KMS-11 (cell line): ENCODE data around the gene HSP90AB1.

Experiments used
- H2AFZ ChIP-seq: fragments of 200-600 bp; sonication (generic); 2 replicates; pipeline ENCODE4 v1.6.1; 2016; ENCODE audit warnings: antibody characterized with exemption, mixed run types, low read depth
- H3K27ac ChIP-seq: fragments of 200-600 bp; sonication (generic); 2 replicates; pipeline ENCODE4 v1.6.1; 2016; ENCODE audit warnings: mild to moderate bottlenecking, mixed run types
- H3K27me3 ChIP-seq: fragments of 200-600 bp; sonication (generic); 2 replicates; pipeline ENCODE4 v1.6.1; 2017; ENCODE audit warnings: mild to moderate bottlenecking, low read depth, mixed run types, moderate library complexity; ENCODE audit not compliant: insufficient read depth
- H3K36me3 ChIP-seq: fragments of 200-600 bp; sonication (generic); 2 replicates; pipeline ENCODE4 v1.6.1; 2017; ENCODE audit warnings: mild to moderate bottlenecking, mixed run types; ENCODE audit not compliant: insufficient read depth
- H3K4me1 ChIP-seq: fragments of 200-600 bp; sonication (generic); 2 replicates; pipeline ENCODE4 v1.6.1; 2016; ENCODE audit warnings: mild to moderate bottlenecking, low read depth, mixed run types; ENCODE audit not compliant: poor library complexity, severe bottlenecking
- H3K4me2 ChIP-seq: fragments of 200-600 bp; sonication (generic); 2 replicates; pipeline ENCODE4 v1.7.0; 2016; ENCODE audit warnings: mild to moderate bottlenecking, mixed run types
- H3K4me3 ChIP-seq: fragments of 200-600 bp; sonication (generic); IDR thresholded peaks from 2 replicates; pipeline ENCODE4 v1.6.1; 2017; ENCODE audit warnings: low read depth, low read length, mixed read lengths; ENCODE audit not compliant: insufficient read depth
- H3K79me2 ChIP-seq: fragments of 200-600 bp; sonication (generic); 2 replicates; pipeline ENCODE4 v1.6.1; 2016; ENCODE audit warnings: low read depth, mixed run types; ENCODE audit not compliant: insufficient read depth
- H3K9ac ChIP-seq: fragments of 200-600 bp; sonication (generic); 2 replicates; pipeline ENCODE4 v1.6.1; 2016; ENCODE audit warnings: mild to moderate bottlenecking, mixed run types
- H4K20me1 ChIP-seq: fragments of 200-600 bp; sonication (generic); 2 replicates; pipeline ENCODE4 v1.6.1; 2016; ENCODE audit warnings: mild to moderate bottlenecking, mixed run types; ENCODE audit not compliant: insufficient read depth
- TF ChIP-seq, protein P1 (sequence below): fragments of 200-600 bp; sonication (generic); conservative IDR thresholded peaks from 2 replicates; pipeline ENCODE4 v1.6.1; 2017; ENCODE audit warnings: low read depth, mild to moderate bottlenecking, antibody characterized with exemption, low read length, moderate library complexity, mixed read lengths

HSP90AB1 gene

DNA sequence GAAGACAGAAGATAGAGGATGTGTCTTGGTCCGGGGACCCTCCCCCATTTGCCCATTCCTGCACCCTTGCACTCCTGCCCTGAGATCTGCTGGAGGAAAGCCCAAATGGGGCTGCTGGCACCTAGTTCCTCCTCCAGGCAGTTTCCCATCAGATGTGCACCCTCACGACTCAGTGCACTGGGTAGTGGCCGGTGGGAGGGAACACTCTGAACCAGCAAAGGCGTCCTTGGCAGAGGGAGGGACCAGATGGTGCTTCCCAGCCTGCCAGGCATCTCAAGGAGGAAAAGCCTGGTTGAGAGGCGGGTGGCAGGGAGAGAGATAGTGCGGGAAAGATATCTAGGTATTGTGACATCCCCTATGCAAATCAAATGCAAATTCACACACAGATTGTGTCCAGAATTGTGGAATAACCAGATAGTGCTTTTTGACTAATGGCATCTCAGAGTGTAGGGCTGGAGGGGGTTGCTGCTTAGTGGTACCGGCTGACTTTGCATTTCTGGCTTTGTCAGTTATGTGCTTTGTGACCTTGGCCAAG, 42.9 kb downstream of the HSP90AB1 start:
- Histone ChIP-seq H2AFZ (no peak overlapping the region), H3K9ac (no peak overlapping the region), H3K27me3 (peaks cover 72% of the 10 kb centered on the region), H3K4me2 (no peak overlapping the region), H4K20me1 (no peaks in the 10 kb centered on the region), H3K4me3 (no peak overlapping the region), H3K79me2 (no peaks in the 10 kb centered on the region), H3K4me1 (no peaks in the 10 kb centered on the region), H3K36me3 (no peaks in the 10 kb centered on the region), H3K27ac (no peak overlapping the region)
- TF ChIP-seq, protein P1, sequence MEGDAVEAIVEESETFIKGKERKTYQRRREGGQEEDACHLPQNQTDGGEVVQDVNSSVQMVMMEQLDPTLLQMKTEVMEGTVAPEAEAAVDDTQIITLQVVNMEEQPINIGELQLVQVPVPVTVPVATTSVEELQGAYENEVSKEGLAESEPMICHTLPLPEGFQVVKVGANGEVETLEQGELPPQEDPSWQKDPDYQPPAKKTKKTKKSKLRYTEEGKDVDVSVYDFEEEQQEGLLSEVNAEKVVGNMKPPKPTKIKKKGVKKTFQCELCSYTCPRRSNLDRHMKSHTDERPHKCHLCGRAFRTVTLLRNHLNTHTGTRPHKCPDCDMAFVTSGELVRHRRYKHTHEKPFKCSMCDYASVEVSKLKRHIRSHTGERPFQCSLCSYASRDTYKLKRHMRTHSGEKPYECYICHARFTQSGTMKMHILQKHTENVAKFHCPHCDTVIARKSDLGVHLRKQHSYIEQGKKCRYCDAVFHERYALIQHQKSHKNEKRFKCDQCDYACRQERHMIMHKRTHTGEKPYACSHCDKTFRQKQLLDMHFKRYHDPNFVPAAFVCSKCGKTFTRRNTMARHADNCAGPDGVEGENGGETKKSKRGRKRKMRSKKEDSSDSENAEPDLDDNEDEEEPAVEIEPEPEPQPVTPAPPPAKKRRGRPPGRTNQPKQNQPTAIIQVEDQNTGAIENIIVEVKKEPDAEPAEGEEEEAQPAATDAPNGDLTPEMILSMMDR: no peak

DNA sequence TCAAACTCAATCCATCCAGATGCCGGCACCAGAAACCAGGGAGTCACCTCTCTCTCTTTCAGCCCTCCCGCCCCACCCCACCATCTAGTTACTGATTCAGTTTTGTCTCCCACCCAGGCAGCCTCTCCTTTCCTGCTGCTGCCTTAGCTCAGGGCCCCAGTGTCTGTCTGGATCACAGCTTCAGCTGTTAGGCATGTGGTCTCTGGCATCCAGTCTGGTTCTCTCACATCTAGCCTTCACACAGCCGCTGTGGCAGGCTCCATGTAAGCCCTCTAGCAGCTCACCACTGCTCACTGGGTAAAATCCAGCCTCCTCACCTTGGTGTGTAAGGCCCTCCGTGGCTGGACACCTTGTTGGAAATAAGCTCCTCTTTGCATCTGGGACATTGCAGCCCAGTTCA, 44.9 kb downstream of the HSP90AB1 start:
- Histone ChIP-seq H3K9ac (no peak overlapping the region), H3K27ac (no peak overlapping the region), H4K20me1 (no peaks in the 10 kb centered on the region), H3K79me2 (no peaks in the 10 kb centered on the region), H3K27me3 (peaks cover 60% of the 10 kb centered on the region), H2AFZ (no peak overlapping the region), H3K4me1 (no peaks in the 10 kb centered on the region), H3K4me3 (no peak overlapping the region), H3K36me3 (no peaks in the 10 kb centered on the region), H3K4me2 (no peak overlapping the region)
- TF ChIP-seq, protein P1: no peak

DNA sequence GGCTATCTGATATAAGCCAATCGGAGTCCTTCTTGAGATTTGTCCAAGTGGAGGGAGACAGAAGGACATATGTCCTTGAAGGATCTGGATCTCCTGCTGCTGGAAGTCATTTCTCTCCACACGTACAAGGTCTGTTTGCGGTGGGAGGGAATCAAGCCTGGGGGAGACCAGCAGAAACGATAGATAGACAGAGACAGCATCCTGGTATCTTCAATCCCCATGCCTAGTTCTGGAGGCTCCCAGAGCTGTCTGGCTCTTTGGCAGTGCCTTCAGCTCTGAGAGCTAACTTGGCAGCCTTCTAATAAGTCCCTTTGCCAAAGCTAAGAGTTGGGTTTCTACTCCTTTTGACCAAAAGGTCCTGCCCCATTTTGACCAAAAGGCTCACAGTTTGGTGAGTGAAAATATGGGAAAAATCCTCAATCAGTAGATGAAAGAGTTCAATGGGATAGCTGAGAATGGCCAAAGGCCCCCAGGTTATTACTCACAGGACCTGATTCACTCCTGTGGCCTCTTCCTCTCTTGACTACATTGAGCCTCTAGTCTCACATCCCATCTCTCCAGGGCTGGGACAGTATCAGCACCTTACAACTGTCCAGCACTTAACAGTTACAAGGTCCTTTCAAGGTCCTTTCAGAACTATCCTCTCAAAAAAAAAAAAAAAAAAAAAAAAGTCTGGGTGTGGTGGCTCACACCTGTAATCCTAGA, 45.9 kb downstream of the HSP90AB1 start:
- no peak overlapping the region for H3K27ac ChIP-seq
- H3K9ac ChIP-seq: no peak overlapping the region
- H3K4me1 ChIP-seq: no peaks in the 10 kb centered on the region
- no peaks in the 10 kb centered on the region for H3K79me2 ChIP-seq
- H4K20me1 ChIP-seq: no peaks in the 10 kb centered on the region
- H3K36me3 ChIP-seq: no peaks in the 10 kb centered on the region
- no peak overlapping the region for H3K4me2 ChIP-seq
- peaks cover 55% of the 10 kb centered on the region for H3K27me3 ChIP-seq
- TF ChIP-seq, protein P1: no peak
- H3K4me3 ChIP-seq: no peak overlapping the region
- H2AFZ ChIP-seq: no peak overlapping the region

DNA sequence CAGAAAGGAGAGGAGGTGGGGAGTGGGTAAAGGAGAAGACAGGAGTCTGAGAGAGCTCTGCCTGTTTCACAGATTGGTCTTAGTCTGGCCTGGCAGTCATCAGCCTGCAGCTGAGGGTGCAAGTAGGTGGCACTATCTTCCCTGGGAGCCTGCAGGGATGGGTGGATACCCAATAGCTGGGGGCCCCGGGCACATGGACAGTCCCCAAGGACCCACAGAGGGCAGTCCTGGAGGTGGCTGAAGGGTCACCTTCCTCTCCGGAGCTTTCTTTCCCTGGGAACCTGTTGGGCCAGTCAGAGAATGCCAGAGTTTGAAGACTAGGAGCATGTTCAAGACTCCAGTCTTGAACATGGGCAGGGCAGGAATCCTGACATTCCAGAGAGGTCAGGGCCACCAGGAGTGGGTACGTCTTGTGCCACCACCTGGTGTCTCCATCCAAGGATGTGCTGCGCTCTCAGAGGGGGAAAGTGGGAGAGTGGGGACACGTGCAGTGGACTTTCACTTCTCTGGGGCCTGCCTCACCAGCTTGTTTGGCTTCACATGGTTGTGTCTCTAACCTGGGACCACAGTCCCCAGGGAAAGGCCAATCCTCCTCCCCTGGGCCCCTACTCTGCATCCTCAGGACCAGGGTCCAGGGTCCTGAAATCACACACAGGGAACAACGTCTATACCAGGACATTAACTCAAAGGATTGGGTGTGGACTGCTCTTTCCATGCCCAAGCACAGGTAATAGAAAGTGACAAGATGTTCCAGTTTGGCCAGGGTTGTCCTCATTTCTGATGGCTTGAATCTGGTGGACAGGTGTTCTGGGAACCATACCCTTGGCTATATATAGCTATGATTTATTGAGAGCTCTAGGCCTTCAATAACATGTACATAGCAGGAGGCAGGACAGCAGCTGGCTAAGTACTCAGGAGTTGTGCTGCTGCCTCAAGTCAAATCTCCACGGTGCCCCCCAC, 48.2 kb downstream of the HSP90AB1 start:
- Histone ChIP-seq H3K27ac (no peak overlapping the region), H3K27me3 (peaks cover 38% of the 10 kb centered on the region), H2AFZ (no peak overlapping the region), H3K9ac (no peak overlapping the region), H4K20me1 (no peaks in the 10 kb centered on the region), H3K4me1 (no peaks in the 10 kb centered on the region), H3K79me2 (no peaks in the 10 kb centered on the region), H3K4me2 (no peak overlapping the region), H3K36me3 (no peaks in the 10 kb centered on the region), H3K4me3 (no peak overlapping the region)
- TF ChIP-seq, protein P1: no peak
